Measurements from ENCODE around the gene BCAP31. TPM values are rescaled to one million over a fixed set of nuclear protein-coding genes. Genes with fewer than 3 reads are reported as not detected.

BCAP31 gene
- polyA plus RNA-seq, 1 experiment, result 222 TPM

GRCh38 chrX:153665726-153666306, 58.4 kb downstream of the BCAP31 start:
- Histone ChIP-seq H3K36me3 (ENCODE audit: control insufficient read depth, insufficient read depth, low read length) (no peaks in the 10 kb centered on the region), H3K27me3 (ENCODE audit: control insufficient read depth, insufficient read depth, low read length) (no peaks in the 10 kb centered on the region; the same call in none of the 2 replicates), H3K4me3 (ENCODE audit: low read depth, low read length) (no peak overlapping the region)
- ChIA-PET CTCF (interaction anchor here (0.6 to 4.9 kb wide), 6 partner anchors 19 to 724 kb away, joined by 3 to 19 read pairs (median 6); no protein-coding TSS in a partner anchor), POLR2A (no interaction called here)
- no peak for DNase-seq (ENCODE audit: low read depth)
- TF ChIP-seq, protein P1, sequence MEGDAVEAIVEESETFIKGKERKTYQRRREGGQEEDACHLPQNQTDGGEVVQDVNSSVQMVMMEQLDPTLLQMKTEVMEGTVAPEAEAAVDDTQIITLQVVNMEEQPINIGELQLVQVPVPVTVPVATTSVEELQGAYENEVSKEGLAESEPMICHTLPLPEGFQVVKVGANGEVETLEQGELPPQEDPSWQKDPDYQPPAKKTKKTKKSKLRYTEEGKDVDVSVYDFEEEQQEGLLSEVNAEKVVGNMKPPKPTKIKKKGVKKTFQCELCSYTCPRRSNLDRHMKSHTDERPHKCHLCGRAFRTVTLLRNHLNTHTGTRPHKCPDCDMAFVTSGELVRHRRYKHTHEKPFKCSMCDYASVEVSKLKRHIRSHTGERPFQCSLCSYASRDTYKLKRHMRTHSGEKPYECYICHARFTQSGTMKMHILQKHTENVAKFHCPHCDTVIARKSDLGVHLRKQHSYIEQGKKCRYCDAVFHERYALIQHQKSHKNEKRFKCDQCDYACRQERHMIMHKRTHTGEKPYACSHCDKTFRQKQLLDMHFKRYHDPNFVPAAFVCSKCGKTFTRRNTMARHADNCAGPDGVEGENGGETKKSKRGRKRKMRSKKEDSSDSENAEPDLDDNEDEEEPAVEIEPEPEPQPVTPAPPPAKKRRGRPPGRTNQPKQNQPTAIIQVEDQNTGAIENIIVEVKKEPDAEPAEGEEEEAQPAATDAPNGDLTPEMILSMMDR (IDR thresholded peaks at IDR 0.05; ENCODE audit: insufficient read depth, low read depth, low read length), result no peak

- DNase-seq (ENCODE audit: low read depth), result no peak
Observed at GRCh38 chrX:153662266-153662665, 61.9 kb downstream of the BCAP31 start.

DNA sequence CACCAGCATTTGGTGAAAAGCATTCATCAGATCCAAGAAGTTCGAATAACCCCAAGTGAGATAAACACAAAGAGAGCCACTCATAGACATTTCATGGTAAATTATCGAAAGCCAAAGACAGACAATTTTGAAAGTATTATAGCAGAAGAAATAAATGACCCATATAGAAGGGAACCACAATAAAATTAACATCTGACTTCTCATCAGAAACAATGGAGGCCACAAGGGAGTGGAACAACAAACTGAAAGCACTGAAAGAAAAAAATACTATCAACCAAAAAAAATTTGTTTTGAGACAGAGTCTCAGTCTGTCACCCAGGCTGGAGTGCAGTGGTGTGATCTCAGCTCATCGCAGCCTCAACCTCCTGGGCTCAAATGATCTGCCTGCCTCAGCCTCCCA, 64.9 kb downstream of the BCAP31 start:
- Histone ChIP-seq H3K27me3 (ENCODE audit: control insufficient read depth, insufficient read depth, low read length) (no peaks in the 10 kb centered on the region), H3K4me3 (ENCODE audit: low read depth, low read length) (no peak overlapping the region), H3K36me3 (ENCODE audit: control insufficient read depth, insufficient read depth, low read length) (no peaks in the 10 kb centered on the region)
- DNase-seq (ENCODE audit: low read depth), result no peak
- TF ChIP-seq, protein P1 (IDR thresholded peaks at IDR 0.05; ENCODE audit: insufficient read depth, low read depth, low read length), result no peak
- POLR2A ChIA-PET, result no interaction called here
- CTCF ChIA-PET, result interaction anchor here (1.5 kb wide), 1 partner anchor 13 kb away, joined by 3 read pairs; the partner anchor contains the start of gene DUSP9

More at GRCh38 chrX:153662266-153662665, 61.9 kb downstream of the BCAP31 start:
- Histone ChIP-seq H3K4me3 (ENCODE audit: low read depth, low read length) (no peak overlapping the region), H3K27me3 (ENCODE audit: control insufficient read depth, insufficient read depth, low read length) (no peaks in the 10 kb centered on the region; the same call in none of the 2 replicates), H3K36me3 (ENCODE audit: control insufficient read depth, insufficient read depth, low read length) (no peaks in the 10 kb centered on the region)
- POLR2A ChIA-PET, result no interaction called here
- TF ChIP-seq, protein P1 (IDR thresholded peaks at IDR 0.05; ENCODE audit: insufficient read depth, low read depth, low read length), result peak; percentile 51
- CTCF ChIA-PET, result interaction anchor here (0.7 to 4.9 kb wide), 9 partner anchors 13 to 721 kb away, joined by 3 to 21 read pairs (median 4); no protein-coding TSS in a partner anchor

DNA sequence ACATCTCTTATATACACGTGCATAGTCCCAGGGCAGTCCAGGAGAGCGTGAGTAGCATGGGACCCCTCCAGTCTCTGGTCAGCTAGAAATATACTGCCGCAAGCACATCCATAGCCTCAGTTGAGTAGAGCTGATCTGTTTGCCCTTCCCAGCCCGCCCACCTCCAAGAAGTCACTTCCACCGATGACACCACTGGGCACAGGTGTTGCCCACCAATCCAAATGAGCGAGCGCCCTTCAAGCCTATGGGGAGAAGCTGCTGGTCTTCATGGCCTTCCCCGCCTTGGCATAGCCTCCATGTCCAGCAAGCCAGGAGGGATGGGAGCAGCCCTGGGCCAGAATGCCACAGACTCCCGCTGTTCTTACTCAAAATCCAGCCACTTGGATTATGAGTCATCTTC, 67.0 kb downstream of the BCAP31 start:
- H3K27me3 ChIP-seq (ENCODE audit: control insufficient read depth, insufficient read depth, low read length), result no peaks in the 10 kb centered on the region
- ChIA-PET CTCF (interaction anchor here (0.6 to 3.8 kb wide), 4 partner anchors 10 to 118 kb away, joined by 3 to 19 read pairs (median 3); no protein-coding TSS in a partner anchor), POLR2A (no interaction called here)

GRCh38 chrX:153653556-153653955, 70.6 kb downstream of the BCAP31 start:
- ChIA-PET CTCF (no interaction called here), POLR2A (no interaction called here)
- TF ChIP-seq, protein P1 (IDR thresholded peaks at IDR 0.05; ENCODE audit: insufficient read depth, low read depth, low read length), result no peak
- Histone ChIP-seq H3K4me3 (ENCODE audit: low read depth, low read length) (no peak overlapping the region), H3K27me3 (ENCODE audit: control insufficient read depth, insufficient read depth, low read length) (peaks cover under 1% of the 10 kb centered on the region; the same call in 1 of the 2 replicates), H3K36me3 (ENCODE audit: control insufficient read depth, insufficient read depth, low read length) (no peaks in the 10 kb centered on the region)
- DNase-seq (ENCODE audit: low read depth), result no peak

More for the DNA sequence above, 67.0 kb downstream of the BCAP31 start:
- DNase-seq (ENCODE audit: low read depth), result no peak
- no peak overlapping the region for H3K4me3 ChIP-seq (ENCODE audit: low read depth, low read length)
- no peaks in the 10 kb centered on the region for H3K36me3 ChIP-seq (ENCODE audit: control insufficient read depth, insufficient read depth, low read length)
- TF ChIP-seq, protein P1 (IDR thresholded peaks at IDR 0.05; ENCODE audit: insufficient read depth, low read depth, low read length), result no peak
